Heart left ventricle (tissue), 16 donors: ENCODE measurements around the gene LZTFL1. TPM values are rescaled to one million over a fixed set of nuclear protein-coding genes. Genes with fewer than 3 reads are reported as not detected.
A peak's percentile ranks its signal among the peaks of the same experiment; 100 is the strongest.

Experiments used
- ATAC-seq, 4 donors: fragments of 200-7000 bp; cut with Tn5 transposase; one replicate each; pipeline ENCODE4 v1.9.1; 2020 to 2022; ENCODE audit warnings: moderate library complexity in 4 of 4, mild to moderate bottlenecking in 3 of 4, moderate number of reproducible peaks in 1 of 4
- DNase-seq, 5 donors: peaks; one replicate each; pipeline ENCODE4 v3.0.0-alpha.2; 2020
- H3K27ac ChIP-seq, 12 donors: fragments of 200-600 bp; sonication (generic) in 4 of 12; one replicate each; pipeline versions ENCODE4 v1.5.0 to v1.8.0; 2016 to 2022; ENCODE audit warnings: mild to moderate bottlenecking in 2 of 12
- H3K27me3 ChIP-seq, 9 donors: fragments of 200-600 bp; sonication (generic) in 2 of 9; one replicate each; pipeline versions ENCODE4 v1.5.1 to v1.8.0; 2016 to 2022; ENCODE audit warnings: mild to moderate bottlenecking in 3 of 9
- H3K36me3 ChIP-seq, 9 donors: fragments of 200-600 bp; sonication (generic) in 2 of 9; one replicate each; pipeline versions ENCODE4 v1.5.0 to v1.8.0; 2018 to 2022; ENCODE audit warnings: mild to moderate bottlenecking in 2 of 9
- H3K4me1 ChIP-seq, 12 donors: fragments of 200-600 bp; sonication (generic) in 4 of 12; one replicate each; pipeline versions ENCODE4 v1.5.0 to v1.8.0; 2016 to 2022; ENCODE audit warnings: mild to moderate bottlenecking in 3 of 12
- H3K4me3 ChIP-seq, 12 donors: fragments of 200-600 bp; sonication (generic) in 4 of 12; one replicate each; pipeline versions ENCODE4 v1.5.0 to v1.8.0; 2017 to 2022; ENCODE audit warnings: mild to moderate bottlenecking in 9 of 12, moderate library complexity in 4 of 12
- H3K9me3 ChIP-seq, 12 donors: fragments of 200-600 bp; sonication (generic) in 4 of 12; one replicate each; pipeline versions ENCODE4 v1.5.0 to v1.8.0; 2016 to 2022; ENCODE audit warnings: mild to moderate bottlenecking in 1 of 12
- POLR2A ChIP-seq, 2 donors: fragments of 450-650 bp; IDR thresholded peaks; one replicate each; pipeline ENCODE4 v1.6.1; 2017; ENCODE audit warnings: antibody characterized with exemption in 2 of 2, mild to moderate bottlenecking in 2 of 2, moderate library complexity in 2 of 2
- WGBS, 4 donors: extraction: QIAGEN DNeasy Blood & Tissue Kit in 2 of 4; methylation state at CpG; one replicate each; pipeline versions ENCODE4 v1.1.5 to v1.1.7; 2013 to 2018; 5-methylcytosine and 5-hydroxymethylcytosine counted together
- intact Hi-C, 10 donors: fragments of 100-400 bp; cut with DNase I; formaldehyde crosslinking; loops; one replicate each; pipeline versions ENCODE4 v1.11.1 to v1.14.2; 2022
- polyA plus RNA-seq, 2 donors: library from polyadenylated mRNA; stranded (reverse); fragments of 200-250 nt; gene quantifications; one replicate each; pipeline ENCODE4 v1.2.3, GENCODE V29; 2013
- total RNA-seq, 9 donors: library from RNA; depleted of rRNA in 2 of 9; stranded (reverse); fragments of >200 nt in 2 of 9; fragmentation: NEBNext Ultra II Directional in 3 of 9; extraction: Animal tissue kit (Norgen Biotek cat#: 25700) in 3 of 9; gene quantifications; one replicate each; pipeline versions ENCODE4 v1.1.0 to v1.2.4, GENCODE V29; 2016 to 2023
- TF ChIP-seq, protein P1 (sequence below), 12 donors: fragments of 200-600 bp; sonication (generic) in 4 of 12; IDR thresholded peaks; one replicate each; pipeline versions ENCODE4 v1.5.0 to v1.8.0; 2018 to 2022; ENCODE audit warnings: antibody characterized with exemption in 12 of 12, mild to moderate bottlenecking in 5 of 12
- donor health status: ischemic (EF 13 %, LVEDD 7.1; RV severe dilation, severe dysfunction).
- donor health status: healthy with polysubstance abuse.
- donor health status: DM: no; HTN: yes; CAD: no.
- donor health status: DM: no; HTN: no; CAD: no.
- donor health status: ischemic (EF 25% LVEDD 6.9; RV normal size, moderate dysfunction).
- donor health status: ischemic (EF 25% LVEDD 5.7; RV mildly dilated, moderate dysfunction).
- donor health status: healthy.
- donor health status: DM: yes; HTN: yes; CAD: no.
- donor health status: ischemic (EF 35%, LVEDD 5.7; RV mildly dilated, moderate dysfunction).
- donor health status: nonischemic (EF 11% LVEDD 7.7; RV severe dilation, severe dysfunction).
- donor health status: DM: yes; HTN: yes; CAD: no.
- donor health status: PGD.
- donor health status: ischemic (EF 29% LVEDD 5.4; RV normal size, mild dysfunction).
- donor health status: nonischemic (EF 23%, LVEDD 6.1; RV moderate dilation, normal function).

The LZTFL1 gene
- total and polyA plus RNA-seq, 11 donors, result 1.7 to 13.1 (median 8.8) TPM

DNA sequence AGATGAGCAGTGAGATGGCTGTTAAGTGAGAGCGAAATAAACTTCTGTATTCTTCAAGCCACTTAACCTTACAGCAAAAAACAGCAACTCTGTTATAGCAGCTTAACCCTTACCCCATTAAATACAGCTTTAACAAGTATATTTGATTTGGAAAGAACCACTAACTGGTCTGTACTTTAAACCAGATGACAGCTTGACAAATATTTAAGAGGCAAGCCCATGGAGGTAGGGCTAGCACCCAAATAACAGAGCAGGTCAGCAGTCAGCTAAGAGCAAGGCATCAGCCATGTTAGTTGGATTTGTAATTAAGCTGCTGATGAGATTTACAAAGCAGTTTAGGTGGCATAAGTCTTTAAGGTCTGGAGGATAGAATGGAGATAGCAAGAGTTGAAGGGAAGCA lies 3.5 kb downstream of the LZTFL1 start:
- Histone ChIP-seq H3K36me3 (peaks cover 0 to 40% (median 32%) of the 10 kb centered on the region in 9 donors), H3K4me1 (peaks cover 0 to 16% (median 8%) of the 10 kb centered on the region in 12 donors), H3K27me3 (no peaks in the 10 kb centered on the region), H3K27ac (no peak overlapping the region), H3K9me3 (no peaks in the 10 kb centered on the region), H3K4me3 (no peak overlapping the region)
- no peak for TF ChIP-seq POLR2A (IDR thresholded peaks at IDR 0.05)
- TF ChIP-seq, protein P1, sequence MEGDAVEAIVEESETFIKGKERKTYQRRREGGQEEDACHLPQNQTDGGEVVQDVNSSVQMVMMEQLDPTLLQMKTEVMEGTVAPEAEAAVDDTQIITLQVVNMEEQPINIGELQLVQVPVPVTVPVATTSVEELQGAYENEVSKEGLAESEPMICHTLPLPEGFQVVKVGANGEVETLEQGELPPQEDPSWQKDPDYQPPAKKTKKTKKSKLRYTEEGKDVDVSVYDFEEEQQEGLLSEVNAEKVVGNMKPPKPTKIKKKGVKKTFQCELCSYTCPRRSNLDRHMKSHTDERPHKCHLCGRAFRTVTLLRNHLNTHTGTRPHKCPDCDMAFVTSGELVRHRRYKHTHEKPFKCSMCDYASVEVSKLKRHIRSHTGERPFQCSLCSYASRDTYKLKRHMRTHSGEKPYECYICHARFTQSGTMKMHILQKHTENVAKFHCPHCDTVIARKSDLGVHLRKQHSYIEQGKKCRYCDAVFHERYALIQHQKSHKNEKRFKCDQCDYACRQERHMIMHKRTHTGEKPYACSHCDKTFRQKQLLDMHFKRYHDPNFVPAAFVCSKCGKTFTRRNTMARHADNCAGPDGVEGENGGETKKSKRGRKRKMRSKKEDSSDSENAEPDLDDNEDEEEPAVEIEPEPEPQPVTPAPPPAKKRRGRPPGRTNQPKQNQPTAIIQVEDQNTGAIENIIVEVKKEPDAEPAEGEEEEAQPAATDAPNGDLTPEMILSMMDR (IDR thresholded peaks at IDR 0.05), result no peak
- ATAC-seq (no peak), DNase-seq (no peak)
- WGBS, 4 donors, result 94 to 98% (median 95%) methylated on average over 1 of the region's 1 CpG
- intact Hi-C loops, result loop anchor here in 2 of 10 donors (5.0 to 10.0 kb wide), 2 partner anchors 76 to 324 kb away; no protein-coding TSS in a partner anchor

GRCh38 chr3:45832699-45833098 lies 9.2 kb downstream of the LZTFL1 start:
- H3K27me3 ChIP-seq, result no peaks in the 10 kb centered on the region
- peaks cover 0 to 97% (median 73%) of the 10 kb centered on the region in 9 donors for H3K36me3 ChIP-seq
- no peak for ATAC-seq
- 92 to 94% (median 93%) methylated on average over 5 of the region's 5 CpGs for WGBS, 4 donors
- TF ChIP-seq, protein P1 (IDR thresholded peaks at IDR 0.05), result peak in 9 of 12 donors; percentile 7 to 48 (median 34)
- no peak for TF ChIP-seq POLR2A (IDR thresholded peaks at IDR 0.05)
- no peak overlapping the region for H3K4me3 ChIP-seq
- H3K27ac ChIP-seq, result no peak overlapping the region
- H3K4me1 ChIP-seq, result no peaks in the 10 kb centered on the region
- intact Hi-C loops, result loop anchor here in 8 of 10 donors (2.0 to 10.0 kb wide), 3 partner anchors 70 to 318 kb away; no protein-coding TSS in a partner anchor
- H3K9me3 ChIP-seq, result no peaks in the 10 kb centered on the region
- DNase-seq, result no peak

- intact Hi-C loops, result loop anchor here in 6 of 10 donors (5.0 to 10.0 kb wide), 2 partner anchors 68 to 315 kb away; no protein-coding TSS in a partner anchor
- Histone ChIP-seq H3K36me3 (peaks cover 0 to 100% (median 78%) of the 10 kb centered on the region in 9 donors), H3K4me3 (no peak overlapping the region), H3K27ac (no peak overlapping the region), H3K9me3 (no peaks in the 10 kb centered on the region), H3K4me1 (no peaks in the 10 kb centered on the region), H3K27me3 (no peaks in the 10 kb centered on the region)
- 86 to 99% (median 98%) methylated on average over 5 of the region's 5 CpGs for WGBS, 4 donors
- DNase-seq (no peak), ATAC-seq (no peak)
- TF ChIP-seq, protein P1 (IDR thresholded peaks at IDR 0.05), result no peak
- no peak for TF ChIP-seq POLR2A (IDR thresholded peaks at IDR 0.05)
Observed at GRCh38 chr3:45830121-45830520, 11.8 kb downstream of the LZTFL1 start.

GRCh38 chr3:45826908-45827307 lies 15.0 kb downstream of the LZTFL1 start:
- TF ChIP-seq, protein P1 (IDR thresholded peaks at IDR 0.05), result no peak
- no peak for TF ChIP-seq POLR2A (IDR thresholded peaks at IDR 0.05)
- H3K27ac ChIP-seq, result no peak overlapping the region
- no peak for ATAC-seq
- H3K9me3 ChIP-seq, result no peaks in the 10 kb centered on the region
- H3K27me3 ChIP-seq, result no peaks in the 10 kb centered on the region
- no peak overlapping the region for H3K4me3 ChIP-seq
- no peak for DNase-seq
- intact Hi-C loops, result loop anchor here in 1 of 10 donors (2.0 kb wide), 1 partner anchor 64 kb away; no protein-coding TSS in a partner anchor
- 70 to 82% (median 76%) methylated on average over 3 of the region's 3 CpGs for WGBS, 4 donors
- H3K4me1 ChIP-seq, result no peaks in the 10 kb centered on the region
- peaks cover 0 to 100% (median 59%) of the 10 kb centered on the region in 9 donors for H3K36me3 ChIP-seq
